Hepatocyte (in vitro differentiated cells): Measurements from ENCODE around the gene C4orf54. TPM values are rescaled to one million over a fixed set of nuclear protein-coding genes. Genes with fewer than 3 reads are reported as not detected.

Source experiments
- DNase-seq: peaks from one replicate; pipeline ENCODE4 v3.0.0-alpha.2; 2016; ENCODE audit warnings: low spot score
- H2AFZ ChIP-seq: fragments of 200-600 bp; sonication (generic); 2 replicates; pipeline ENCODE4 v1.6.0; 2016; ENCODE audit warnings: antibody characterized with exemption, mild to moderate bottlenecking
- H3K27ac ChIP-seq: fragments of 200-600 bp; sonication (generic); 2 replicates; pipeline ENCODE4 v1.5.1; 2016; ENCODE audit warnings: mild to moderate bottlenecking
- H3K27me3 ChIP-seq: fragments of 200-600 bp; sonication (generic); 2 replicates; pipeline ENCODE4 v1.6.1; 2016
- H3K36me3 ChIP-seq: fragments of 200-600 bp; sonication (generic); replicated peaks from 2 replicates; pipeline ENCODE4 v1.5.1; 2016; ENCODE audit warnings: low read depth; ENCODE audit not compliant: insufficient read depth
- H3K4me1 ChIP-seq: fragments of 200-600 bp; sonication (generic); 2 replicates; pipeline ENCODE4 v1.5.1; 2016; ENCODE audit warnings: mild to moderate bottlenecking, moderate library complexity; ENCODE audit not compliant: insufficient read depth
- H3K4me2 ChIP-seq: fragments of 200-600 bp; sonication (generic); 2 replicates; pipeline ENCODE4 v1.6.0; 2016
- H3K4me3 ChIP-seq: fragments of 200-600 bp; sonication (generic); 2 replicates; pipeline ENCODE4 v1.5.1; 2016; ENCODE audit warnings: mild to moderate bottlenecking
- H3K79me2 ChIP-seq: fragments of 200-600 bp; sonication (generic); 2 replicates; pipeline ENCODE4 v1.6.0; 2017; ENCODE audit warnings: mild to moderate bottlenecking
- H3K9me2 ChIP-seq: fragments of 200-600 bp; sonication (generic); replicated peaks from 2 replicates; pipeline ENCODE4 v1.6.0; 2017; ENCODE audit warnings: mild to moderate bottlenecking; ENCODE audit not compliant: insufficient read depth
- H3K9me3 ChIP-seq: fragments of 200-600 bp; sonication (generic); 2 replicates; pipeline ENCODE4 v1.5.1; 2016; ENCODE audit warnings: low read depth, mild to moderate bottlenecking
- H4K20me1 ChIP-seq: fragments of 200-600 bp; sonication (generic); 2 replicates; pipeline ENCODE4 v1.6.0; 2016; ENCODE audit warnings: mild to moderate bottlenecking; ENCODE audit not compliant: insufficient read depth, poor library complexity, severe bottlenecking
- EZH2 ChIP-seq: fragments of 200-600 bp; sonication (generic); IDR thresholded peaks from 2 replicates; pipeline ENCODE4 v1.6.1; 2016; ENCODE audit warnings: antibody characterized with exemption, mild to moderate bottlenecking, borderline replicate concordance
- EZH2phosphoT487 ChIP-seq: fragments of 200-600 bp; sonication (generic); IDR thresholded peaks from one replicate; pipeline ENCODE4 v1.6.1; 2018; ENCODE audit warnings: antibody characterized with exemption, mild to moderate bottlenecking, low read depth, moderate library complexity; ENCODE audit not compliant: unreplicated experiment, severe bottlenecking
- WGBS: methylation state at CpG from one replicate; pipeline ENCODE4 v1.1.6; 2016; ENCODE audit warnings: low lambda C conversion rate; ENCODE audit errors: missing lambda C conversion rate; 5-methylcytosine and 5-hydroxymethylcytosine counted together
- polyA plus RNA-seq: library from polyadenylated mRNA; unstranded; fragments of >200 nt; fragmentation: Nextera tagmentation; extraction: Ambion mirVana; gene quantifications from 2 replicates; pipeline ENCODE4 v1.2.1, GENCODE V29; 2016
- total RNA-seq: library from RNA; depleted of rRNA; stranded (reverse); fragments of >200 nt; gene quantifications from 2 replicates; pipeline ENCODE4 v1.2.3, GENCODE V29; 2014
- TF ChIP-seq, protein P1 (sequence below): fragments of 200-600 bp; sonication (generic); IDR thresholded peaks from 2 replicates; pipeline ENCODE4 v1.5.1; 2016; ENCODE audit warnings: antibody characterized with exemption, mild to moderate bottlenecking; ENCODE audit not compliant: poor library complexity

Gene C4orf54
- total and polyA plus RNA-seq, 2 experiments from 2014 or later = 0.07 TPM; not detected in 1

DNA sequence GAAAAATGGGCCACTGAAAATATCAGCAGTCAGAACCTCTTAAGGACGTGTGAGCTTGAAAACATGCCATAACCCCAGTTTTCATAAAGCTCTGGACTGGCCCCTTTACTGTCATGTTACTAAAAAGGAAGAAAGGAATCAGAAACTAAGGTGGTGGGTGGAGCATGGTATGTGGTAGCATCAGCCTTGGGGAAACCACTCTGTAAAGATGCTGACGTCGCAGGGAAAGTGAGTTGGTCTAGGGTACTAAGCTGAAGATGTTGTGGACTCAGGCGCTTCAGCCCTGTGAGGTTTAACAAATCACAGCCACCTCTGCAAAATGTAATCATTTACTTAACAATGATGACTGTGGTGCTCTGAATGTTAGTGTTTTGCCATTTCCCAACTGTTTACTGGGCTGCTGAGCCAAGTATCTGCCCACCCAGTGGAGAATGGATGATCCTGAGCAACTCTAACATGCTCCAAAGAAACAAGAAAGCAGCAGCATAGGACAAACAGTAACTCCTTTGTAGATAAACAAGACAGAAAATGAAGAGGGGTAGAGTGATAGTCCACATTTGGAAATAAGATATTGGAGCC lies 33.4 kb downstream of the C4orf54 start:
- Histone ChIP-seq H3K27me3 (no peaks in the 10 kb centered on the region), H3K4me1 (no peaks in the 10 kb centered on the region), H3K4me3 (no peak overlapping the region), H3K27ac (no peak overlapping the region), H3K9me3 (no peaks in the 10 kb centered on the region), H3K9me2 (peaks cover 5% of the 10 kb centered on the region), H3K79me2 (no peaks in the 10 kb centered on the region), H4K20me1 (no peaks in the 10 kb centered on the region), H3K4me2 (no peak overlapping the region), H2AFZ (no peak overlapping the region), H3K36me3 (no peaks in the 10 kb centered on the region)
- no peak for DNase-seq
- no peak for TF ChIP-seq EZH2
- TF ChIP-seq, protein P1, sequence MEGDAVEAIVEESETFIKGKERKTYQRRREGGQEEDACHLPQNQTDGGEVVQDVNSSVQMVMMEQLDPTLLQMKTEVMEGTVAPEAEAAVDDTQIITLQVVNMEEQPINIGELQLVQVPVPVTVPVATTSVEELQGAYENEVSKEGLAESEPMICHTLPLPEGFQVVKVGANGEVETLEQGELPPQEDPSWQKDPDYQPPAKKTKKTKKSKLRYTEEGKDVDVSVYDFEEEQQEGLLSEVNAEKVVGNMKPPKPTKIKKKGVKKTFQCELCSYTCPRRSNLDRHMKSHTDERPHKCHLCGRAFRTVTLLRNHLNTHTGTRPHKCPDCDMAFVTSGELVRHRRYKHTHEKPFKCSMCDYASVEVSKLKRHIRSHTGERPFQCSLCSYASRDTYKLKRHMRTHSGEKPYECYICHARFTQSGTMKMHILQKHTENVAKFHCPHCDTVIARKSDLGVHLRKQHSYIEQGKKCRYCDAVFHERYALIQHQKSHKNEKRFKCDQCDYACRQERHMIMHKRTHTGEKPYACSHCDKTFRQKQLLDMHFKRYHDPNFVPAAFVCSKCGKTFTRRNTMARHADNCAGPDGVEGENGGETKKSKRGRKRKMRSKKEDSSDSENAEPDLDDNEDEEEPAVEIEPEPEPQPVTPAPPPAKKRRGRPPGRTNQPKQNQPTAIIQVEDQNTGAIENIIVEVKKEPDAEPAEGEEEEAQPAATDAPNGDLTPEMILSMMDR = no peak
- TF ChIP-seq EZH2phosphoT487 = no peak
- 73% methylated on average over 4 of the region's 4 CpGs for WGBS

DNA sequence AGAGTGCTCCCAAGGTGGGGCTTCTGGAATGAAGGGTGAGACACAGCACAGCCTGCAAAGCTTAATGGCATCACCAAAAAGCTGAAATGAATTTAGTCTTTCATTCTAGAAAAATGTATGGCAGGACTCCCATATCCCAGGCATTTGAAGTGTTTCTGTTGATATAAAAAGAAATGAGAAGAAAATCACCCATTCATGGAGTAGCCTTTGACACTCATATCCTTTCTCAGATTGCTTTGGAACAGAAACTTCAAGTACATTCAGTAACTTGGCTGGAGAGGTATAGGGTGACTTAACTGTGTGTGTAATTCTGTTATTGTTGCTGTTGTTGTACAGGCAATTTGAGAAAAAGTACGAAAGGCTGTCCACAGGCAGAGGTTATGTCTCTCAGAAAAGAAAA lies 35.3 kb downstream of the C4orf54 start:
- WGBS = 100% methylated on average over 1 of the region's 1 CpG
- Histone ChIP-seq H3K27ac (no peak overlapping the region), H3K4me1 (no peaks in the 10 kb centered on the region), H3K4me3 (no peak overlapping the region), H3K9me2 (peaks cover 5% of the 10 kb centered on the region), H3K79me2 (no peaks in the 10 kb centered on the region), H3K4me2 (no peak overlapping the region), H3K27me3 (no peaks in the 10 kb centered on the region), H2AFZ (no peak overlapping the region), H3K9me3 (no peaks in the 10 kb centered on the region), H4K20me1 (no peaks in the 10 kb centered on the region), H3K36me3 (no peaks in the 10 kb centered on the region)
- DNase-seq = no peak
- TF ChIP-seq EZH2phosphoT487 = no peak
- TF ChIP-seq, protein P1 = no peak

DNA sequence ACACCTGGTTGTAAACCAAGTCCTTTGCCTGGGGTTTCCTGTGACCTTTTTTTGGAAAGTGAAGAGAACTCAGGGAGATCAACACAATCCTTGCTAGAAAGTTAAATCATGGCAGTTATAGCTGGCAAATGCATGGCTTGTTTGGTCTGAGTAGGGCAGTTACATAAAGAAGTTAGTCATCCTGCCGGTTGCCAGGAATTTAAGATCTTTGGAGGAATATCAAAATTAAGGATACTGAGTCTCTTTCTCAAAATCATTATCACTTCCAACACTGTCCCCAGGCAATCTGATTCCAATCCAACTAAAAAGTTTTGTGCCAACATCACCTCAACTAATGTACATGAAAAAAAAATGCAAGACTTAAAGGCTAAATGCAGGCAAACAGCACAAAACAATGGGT lies 40.3 kb downstream of the C4orf54 start:
- Histone ChIP-seq H3K4me3 (no peak overlapping the region), H3K4me2 (no peak overlapping the region), H3K9me2 (no peaks in the 10 kb centered on the region), H3K4me1 (no peaks in the 10 kb centered on the region), H3K36me3 (no peaks in the 10 kb centered on the region), H4K20me1 (no peaks in the 10 kb centered on the region), H3K9me3 (no peaks in the 10 kb centered on the region), H2AFZ (no peak overlapping the region), H3K79me2 (no peaks in the 10 kb centered on the region), H3K27ac (no peak overlapping the region), H3K27me3 (no peaks in the 10 kb centered on the region)
- TF ChIP-seq, protein P1 = no peak
- TF ChIP-seq EZH2 = no peak
- no peak for TF ChIP-seq EZH2phosphoT487
- DNase-seq = no peak
- WGBS = 95% methylated on average over 1 of the region's 1 CpG
